ENCODE results near the gene RFXANK.
A peak's percentile ranks its signal among the peaks of the same experiment; 100 is the strongest.
"Not testable (repeated sequence)": the region's sequence is repeated elsewhere in the genome, so short reads cannot be mapped to it uniquely, and the experiment has no call there.

Gene RFXANK

GRCh38 chr19:19192078-19192882 is at the start of gene RFXANK, which contains the start of gene BORCS8:
Gene RFXANK (plus strand): TSS chr19:19192258. CDS start chr19:19193947, 1,689 bp downstream.
Gene BORCS8 (minus strand): TSS chr19:19192152. CDS start chr19:19192117, 35 bp downstream.
- peak; percentile 92 for DNase-seq (ENCODE audit: low read depth)

DNA sequence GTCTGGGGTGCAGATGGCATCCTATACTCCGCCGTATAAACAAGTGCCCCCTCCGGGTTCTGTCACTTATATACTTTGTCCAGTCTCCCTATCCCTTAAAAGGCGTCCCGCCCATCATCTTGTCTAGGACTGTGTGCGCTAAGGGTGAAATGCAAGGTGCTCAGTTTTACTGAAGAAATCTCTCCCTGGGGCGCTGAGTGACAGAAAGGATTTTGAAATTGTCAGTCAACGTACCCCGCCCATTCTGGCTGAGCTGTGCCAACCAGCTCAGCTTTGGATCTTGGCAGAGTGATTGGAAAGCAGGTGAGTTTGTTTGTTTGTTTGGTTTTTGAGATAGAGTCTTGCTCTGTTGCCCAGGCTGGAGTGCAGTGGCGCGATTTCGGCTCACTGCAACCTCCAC is 49.7 kb upstream of the RFXANK start:
- no peak for DNase-seq (ENCODE audit: low read depth)

DNA sequence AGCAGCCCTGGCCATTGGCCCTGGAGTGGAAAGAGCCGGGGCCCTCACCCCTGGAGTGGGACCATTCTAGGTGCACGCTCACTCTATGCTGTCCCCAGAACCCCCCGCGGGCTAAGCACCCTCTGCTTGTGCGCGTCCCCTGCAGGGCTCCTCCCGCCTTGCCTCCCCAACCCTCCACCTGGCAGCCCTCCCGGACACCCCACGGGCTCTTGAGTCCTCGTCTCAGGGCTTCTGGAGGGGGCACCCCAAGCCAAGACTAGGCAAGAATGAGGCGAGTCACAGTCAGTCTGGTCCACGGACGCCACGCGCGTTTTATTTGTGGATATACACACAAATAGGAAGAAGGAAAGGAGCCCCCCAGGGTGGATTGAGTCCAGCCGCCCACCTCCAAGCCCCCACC is 46.8 kb upstream of the RFXANK start:
- no peak for DNase-seq (ENCODE audit: low read depth)

GRCh38 chr19:19145684-19146608 is 46.1 kb upstream of the RFXANK start:
- DNase-seq (ENCODE audit: low read depth): peak; percentile 93

GRCh38 chr19:19146865-19147264 is 45.2 kb upstream of the RFXANK start:
- no peak for DNase-seq (ENCODE audit: low read depth)

GRCh38 chr19:19147344-19147743 is 44.7 kb upstream of the RFXANK start:
- no peak for DNase-seq (ENCODE audit: low read depth)

GRCh38 chr19:19148504-19148903 is 43.6 kb upstream of the RFXANK start:
- DNase-seq (ENCODE audit: low read depth): not testable (repeated sequence)

DNA sequence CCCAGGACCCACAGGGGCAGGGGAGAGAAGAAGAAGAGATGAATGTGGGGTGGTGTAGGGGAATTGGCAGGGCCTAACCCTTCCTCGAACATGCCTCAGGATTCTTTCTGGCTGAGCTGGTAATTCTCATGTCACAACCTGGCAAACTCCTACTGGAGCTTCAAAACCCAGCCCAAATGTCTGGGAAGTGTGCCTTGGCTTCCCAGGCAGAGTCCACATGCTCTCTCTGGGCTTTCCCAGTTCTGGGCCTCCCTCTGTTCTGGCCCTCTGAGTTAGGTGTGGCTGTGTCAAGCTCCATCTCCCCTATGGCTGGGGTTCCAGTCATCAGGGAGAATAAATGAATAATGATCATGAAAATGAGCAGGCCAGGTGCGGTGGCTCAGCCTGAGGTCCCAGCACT is 42.6 kb upstream of the RFXANK start:
- DNase-seq (ENCODE audit: low read depth): no peak

DNA sequence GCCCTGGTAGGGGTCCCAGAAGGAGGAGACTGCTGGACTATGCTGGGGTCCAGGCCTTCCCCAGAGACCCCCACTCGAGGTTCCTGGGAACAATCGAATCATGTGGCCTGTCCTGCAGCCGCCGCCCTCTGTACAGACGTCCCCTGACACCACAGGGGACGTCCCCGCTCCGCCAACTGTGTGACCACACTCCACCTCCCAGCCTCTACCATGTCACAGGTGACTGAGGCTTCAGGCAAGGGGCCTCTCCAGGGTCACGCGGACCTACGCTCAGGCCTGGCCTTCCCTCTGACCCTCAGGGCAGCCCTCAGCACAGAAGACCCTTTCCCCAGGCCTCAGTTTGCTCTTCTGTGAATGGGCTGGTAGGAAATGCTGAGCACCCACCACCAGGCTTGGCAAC is 40.6 kb upstream of the RFXANK start:
- DNase-seq (ENCODE audit: low read depth): no peak

- DNase-seq (ENCODE audit: low read depth): no peak
Measured at GRCh38 chr19:19152668-19153384, 39.2 kb upstream of the RFXANK start.

DNA sequence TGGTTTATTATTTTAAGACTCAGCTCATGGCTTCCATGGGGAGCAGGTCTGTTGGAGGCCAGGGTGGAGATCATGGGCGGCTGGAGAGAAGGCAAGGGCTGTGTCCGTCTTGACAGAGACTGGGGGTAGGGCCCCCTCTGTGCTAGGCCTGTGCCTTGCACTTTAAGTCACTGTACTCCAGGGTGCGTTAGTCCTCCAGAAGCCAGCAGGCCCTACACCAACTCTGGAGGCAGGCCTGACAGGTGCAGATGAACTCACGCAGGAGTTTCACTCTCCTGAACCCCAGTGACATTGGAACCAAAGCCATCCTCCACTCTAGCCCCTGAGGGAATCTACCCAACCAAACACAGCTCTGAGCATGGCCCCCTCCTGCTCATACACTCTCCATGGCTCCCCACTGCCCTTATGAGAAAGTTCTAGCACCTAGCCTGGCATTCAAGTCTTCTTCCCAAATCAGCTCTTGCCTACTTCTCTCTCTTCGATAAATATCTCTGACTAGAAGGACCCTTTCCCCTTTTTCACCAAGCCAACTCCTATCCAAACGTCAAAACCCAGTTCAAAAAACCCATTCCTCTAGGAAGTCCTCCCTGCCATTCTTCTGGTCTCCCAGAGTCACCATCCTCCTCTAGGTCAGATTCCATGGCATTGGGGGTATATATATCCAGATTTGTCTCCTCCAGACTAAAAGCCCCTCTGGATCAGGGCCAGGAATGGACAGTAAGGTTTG is 37.1 kb upstream of the RFXANK start:
- DNase-seq (ENCODE audit: low read depth): no peak

DNA sequence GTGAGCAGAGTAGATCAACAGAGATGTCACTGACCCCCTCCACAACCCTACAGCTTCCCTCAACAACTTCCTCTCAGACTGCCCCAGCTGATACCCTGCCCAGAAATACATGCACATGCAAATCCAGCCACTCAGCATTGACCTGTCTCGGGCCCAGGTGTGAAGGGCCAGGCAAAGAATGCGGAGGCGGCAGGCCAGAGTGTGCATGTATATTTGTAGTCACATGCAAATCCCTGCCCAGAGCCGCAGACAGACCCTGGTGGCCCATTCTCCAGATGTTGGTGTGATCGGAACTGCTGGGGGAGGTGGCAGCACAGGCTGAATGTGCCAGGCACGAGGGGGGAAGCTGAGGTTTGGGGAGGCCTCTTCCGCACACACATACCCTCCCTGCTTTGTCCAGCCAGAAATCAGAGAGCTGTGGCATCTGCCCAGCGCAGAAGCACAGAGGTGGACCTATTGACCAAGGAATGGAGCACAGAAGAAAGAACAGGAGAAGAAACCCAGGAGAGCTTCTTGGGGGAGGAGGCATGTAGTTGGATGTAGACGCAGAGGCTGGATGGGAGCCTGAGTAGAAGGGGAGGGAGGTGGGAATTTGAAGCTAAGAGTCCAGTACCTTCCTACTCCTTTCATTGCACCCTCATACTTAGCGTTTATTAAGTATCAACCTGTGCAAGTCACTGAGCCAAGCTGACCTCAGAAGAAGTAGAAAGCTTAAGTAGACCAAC is 36.4 kb upstream of the RFXANK start:
- DNase-seq (ENCODE audit: low read depth): no peak

DNA sequence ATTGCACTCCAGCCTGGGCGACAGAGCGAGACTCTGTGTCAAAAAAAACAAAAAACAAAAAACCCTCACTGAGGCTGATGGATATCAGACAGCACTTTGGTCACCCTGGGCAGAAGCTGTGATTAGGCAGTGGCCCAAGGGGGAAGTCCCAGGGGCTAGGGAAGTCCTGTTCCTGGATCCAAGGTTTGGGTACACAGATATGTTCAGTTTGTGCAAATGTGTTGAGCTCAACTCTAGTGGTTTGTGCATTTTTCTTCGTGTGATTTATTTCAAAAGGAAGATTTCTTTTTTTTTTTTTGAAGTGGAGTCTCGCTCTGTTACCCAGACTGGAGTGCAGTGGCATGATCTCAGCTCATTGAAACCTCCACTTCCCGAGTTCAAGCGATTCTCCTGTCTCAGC is 34.2 kb upstream of the RFXANK start:
- DNase-seq (ENCODE audit: low read depth): no peak

- DNase-seq (ENCODE audit: low read depth): no peak
Measured at GRCh38 chr19:19159534-19159933, 32.5 kb upstream of the RFXANK start.

GRCh38 chr19:19160461-19161035 is 31.5 kb upstream of the RFXANK start:
- no peak for DNase-seq (ENCODE audit: low read depth)

- DNase-seq (ENCODE audit: low read depth): no peak
Measured at GRCh38 chr19:19162495-19162894, 29.6 kb upstream of the RFXANK start.

- DNase-seq (ENCODE audit: low read depth): no peak
Measured at GRCh38 chr19:19165396-19165795, 26.7 kb upstream of the RFXANK start.

DNA sequence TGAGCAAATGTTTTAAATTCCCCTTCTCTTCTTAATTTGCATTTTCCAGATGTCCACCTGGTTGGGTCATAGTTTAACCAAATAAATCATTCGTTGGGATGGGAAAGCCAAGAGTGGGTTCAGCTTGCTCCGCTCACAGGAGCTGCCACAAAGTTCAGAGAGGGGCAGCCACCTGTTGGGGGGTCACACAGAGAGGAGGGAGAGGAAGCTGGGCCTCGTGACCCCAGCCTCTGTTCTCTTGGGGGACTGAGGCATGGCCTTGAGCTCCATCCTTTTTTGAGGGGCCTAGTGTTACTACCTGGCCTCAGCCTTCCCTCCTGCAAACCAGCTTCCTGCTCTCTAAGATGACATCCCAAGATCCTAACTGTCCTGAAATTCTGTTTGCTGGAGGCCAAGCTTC is 24.4 kb upstream of the RFXANK start:
- DNase-seq (ENCODE audit: low read depth): no peak

DNA sequence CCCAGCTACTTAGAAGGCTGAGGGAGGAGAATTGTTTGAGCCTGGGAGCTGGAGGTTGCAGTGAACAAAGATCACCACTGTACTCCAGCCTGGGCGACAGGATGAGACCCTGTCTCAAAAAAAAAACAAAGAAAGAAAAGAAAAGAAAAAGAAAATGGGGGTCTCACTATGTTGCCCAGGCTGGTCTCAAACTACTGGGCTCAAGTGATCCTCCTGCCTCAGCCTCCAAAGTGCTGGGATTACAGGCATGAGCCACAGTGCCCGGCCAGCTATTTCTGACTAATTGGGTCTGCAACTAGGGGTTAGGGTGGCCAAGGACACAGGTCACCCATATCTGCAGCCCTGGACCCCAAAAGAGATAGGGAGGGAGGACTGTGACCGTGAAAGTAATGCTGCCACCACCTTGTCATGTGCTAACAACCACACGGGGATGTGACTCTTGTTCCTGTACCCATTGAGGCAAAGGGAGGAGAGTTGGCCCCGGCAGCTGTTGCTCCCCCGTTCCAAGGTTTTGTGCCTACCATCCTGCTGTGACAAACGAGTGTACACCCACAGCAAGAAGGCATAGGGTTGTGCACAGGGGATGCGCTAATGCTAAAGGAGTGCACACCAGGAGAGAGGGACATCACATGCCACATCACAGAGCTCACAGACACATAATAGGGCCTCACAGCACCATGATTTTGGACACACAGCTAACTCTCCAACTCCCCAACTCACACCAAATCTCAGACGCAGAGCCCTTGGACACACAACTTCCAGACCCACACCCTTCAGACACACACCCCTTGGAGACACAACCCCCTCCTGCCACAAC is 22.6 kb upstream of the RFXANK start:
- DNase-seq (ENCODE audit: low read depth): no peak
